GM12878 (cell line): Measurements from ENCODE around the gene PIWIL4. TPM values are rescaled to one million over a fixed set of nuclear protein-coding genes. Genes with fewer than 3 reads are reported as not detected.

Experiments used
- ATAC-seq: fragments of 200-7000 bp; cut with Tn5 transposase; 3 replicates; pipeline ENCODE4 v1.9.1; 2020; ENCODE audit warnings: mild to moderate bottlenecking, moderate library complexity
- BruUV-seq: library from RNA; stranded (reverse); fragments of 400-500 nt; replicated peaks from 2 replicates; lab custom pipeline; 2021; lab: Mats Ljungman, UMichigan
- CTCF ChIA-PET: fragments of 300-600 bp; sonication (Branson Sonifier 250); formaldehyde crosslinking; extraction: SDS; loops from one replicate; lab custom pipeline; 2021; ENCODE audit warnings: inconsistent platforms; lab: Yijun Ruan, JAX
- POLR2A ChIA-PET: fragments of 350-600 bp; formaldehyde crosslinking; extraction: SDS; loops from one replicate; lab custom pipeline; 2021; ENCODE audit warnings: inconsistent platforms; lab: Charles Lee
- RAD21 ChIA-PET: fragments of 300-600 bp; sonication (Branson Sonifier 250); formaldehyde crosslinking; loops from one replicate; lab custom pipeline; 2023; ENCODE audit warnings: antibody characterized with exemption; ENCODE audit not compliant: unreplicated experiment; lab: Charles Lee
- SMC1A ChIA-PET: fragments of 300-600 bp; sonication (Branson Sonifier 250); formaldehyde crosslinking; loops from one replicate; lab custom pipeline; 2023; ENCODE audit not compliant: unreplicated experiment, uncharacterized antibody; lab: Charles Lee
- DNase-seq: peaks from one replicate; pipeline ENCODE4 v3.0.0-alpha.2; 2011; ENCODE audit warnings: low read depth, low spot score
- FAIRE-seq: peaks from 3 replicates; lab custom pipeline; 2011; peaks lifted over from hg19 to GRCh38; lab: Jason Lieb, UNC
- H2AFZ ChIP-seq: 2 replicates; pipeline ENCODE4 v1.6.0; 2011; ENCODE audit warnings: low read depth, low read length, control low read depth; ENCODE audit not compliant: control insufficient read depth
- H3K27ac ChIP-seq: 2 replicates; pipeline ENCODE4 v1.5.1; 2011; ENCODE audit warnings: control low read depth; ENCODE audit not compliant: control insufficient read depth, insufficient read depth
- H3K27me3 ChIP-seq, 2 experiments: replicated peaks in 1 of 2; 2 replicates each; pipeline versions ENCODE4 v1.6.0 to v1.6.1; 2011; ENCODE audit warnings: low read length in 1 of 2; ENCODE audit not compliant: control insufficient read depth in 2 of 2, insufficient read depth in 2 of 2
- H3K36me3 ChIP-seq, 2 experiments: 2 replicates each; pipeline ENCODE4 v1.5.1; 2011; ENCODE audit warnings: low read length in 1 of 2; ENCODE audit not compliant: control insufficient read depth in 2 of 2, insufficient read depth in 2 of 2
- H3K4me1 ChIP-seq: 2 replicates; pipeline ENCODE4 v1.6.1; 2011; ENCODE audit warnings: mild to moderate bottlenecking, low read length, moderate library complexity, mixed read lengths; ENCODE audit not compliant: control insufficient read depth, insufficient read depth
- H3K4me2 ChIP-seq: 2 replicates; pipeline ENCODE4 v1.6.0; 2011; ENCODE audit warnings: control low read depth; ENCODE audit not compliant: control insufficient read depth, insufficient read depth
- H3K4me3 ChIP-seq: fragments of 200-600 bp; sonication (generic); 2 replicates; pipeline ENCODE4 v1.5.1; 2016
- H3K79me2 ChIP-seq: 2 replicates; pipeline ENCODE4 v1.6.0; 2011; ENCODE audit warnings: low read length; ENCODE audit not compliant: control insufficient read depth, insufficient read depth
- H3K9ac ChIP-seq: 2 replicates; pipeline ENCODE4 v1.8.0; 2011; ENCODE audit warnings: low read length, control low read depth, mixed read lengths; ENCODE audit not compliant: control insufficient read depth, insufficient read depth
- H3K9me3 ChIP-seq: replicated peaks from 3 replicates; pipeline ENCODE4 v1.5.1; 2011; ENCODE audit warnings: mild to moderate bottlenecking, low read length; ENCODE audit not compliant: control insufficient read depth, insufficient read depth
- H4K20me1 ChIP-seq: 2 replicates; pipeline ENCODE4 v1.6.0; 2011; ENCODE audit not compliant: control insufficient read depth, insufficient read depth
- E4F1 ChIP-seq: fragments of 450-650 bp; IDR thresholded peaks from 2 replicates; pipeline ENCODE4 v1.6.1; 2018; ENCODE audit warnings: borderline replicate concordance, mild to moderate bottlenecking; ENCODE audit not compliant: partially characterized antibody
- IRF5 ChIP-seq: fragments of 450-650 bp; IDR thresholded peaks from 2 replicates; pipeline ENCODE4 v1.6.1; 2017; ENCODE audit warnings: borderline replicate concordance
- NR2C1 ChIP-seq: fragments of 450-650 bp; IDR thresholded peaks from 2 replicates; pipeline ENCODE4 v1.6.1; 2017; ENCODE audit warnings: antibody characterized with exemption, mild to moderate bottlenecking, moderate library complexity
- POLR2AphosphoS2 ChIP-seq: IDR thresholded peaks from 2 replicates; pipeline ENCODE4 v1.6.1; 2011; ENCODE audit warnings: low read depth, mild to moderate bottlenecking, low read length, improper control_type of control experiment, moderate library complexity
- PRDM15 ChIP-seq: fragments of 450-650 bp; formaldehyde crosslinking; IDR thresholded peaks from 2 replicates; pipeline ENCODE4 v1.4.0; 2020; ENCODE audit warnings: mild to moderate bottlenecking, moderate library complexity
- YBX1 ChIP-seq: fragments of 450-650 bp; IDR thresholded peaks from 2 replicates; pipeline ENCODE4 v1.6.1; 2016; ENCODE audit warnings: antibody characterized with exemption
- ZNF24 ChIP-seq: fragments of 450-650 bp; IDR thresholded peaks from 2 replicates; pipeline ENCODE4 v1.6.1; 2017; ENCODE audit warnings: antibody characterized with exemption, mild to moderate bottlenecking
- ZNF274 ChIP-seq: IDR thresholded peaks from one replicate; pipeline ENCODE4 v1.8.0; 2011; ENCODE audit not compliant: insufficient read length, insufficient read depth
- WGBS: methylation state at CpG from one replicate; pipeline ENCODE4 v1.1.6; 2016; ENCODE audit warnings: low lambda C conversion rate; ENCODE audit not compliant: insufficient replicate concordance, insufficient coverage; ENCODE audit errors: missing lambda C conversion rate; 5-methylcytosine and 5-hydroxymethylcytosine counted together
- in situ Hi-C: fragments of 300-500 bp; cut with MboI; formaldehyde crosslinking; loops from 9 replicates; pipeline ENCODE4 v1.14.3; 2018; ENCODE audit warnings: mixed read lengths
- intact Hi-C: fragments of 100-400 bp; cut with micrococcal nuclease; formaldehyde crosslinking; loops from one replicate; pipeline ENCODE4 v1.14.2; 2022; ENCODE audit not compliant: unreplicated experiment
- polyA plus RNA-seq, 11 experiments: library from polyadenylated mRNA; depleted of rRNA in 4 of 11; unstranded in 6 of 11; stranded (reverse) in 5 of 11; fragments of >200 nt; fragmentation: Nextera tagmentation in 4 of 11; fragmentation: Illumina TruSeq in 1 of 11; extraction: Ambion mirVana in 4 of 11; extraction: Trizol in 1 of 11; gene quantifications; 1 replicate in 1 of 11; 2 replicates in 10 of 11; pipeline versions ENCODE4 v1.2.1 to v1.2.3, GENCODE V29; 2011 to 2016; ENCODE audit warnings: inconsistent platforms in 2 of 11, missing spikeins in 2 of 11, low read depth in 1 of 11
- total RNA-seq, 4 experiments: library from RNA; depleted of rRNA in 3 of 4; stranded (reverse); fragments of >200 nt in 3 of 4; fragmentation: Illumina TruSeq in 1 of 4; extraction: Trizol in 1 of 4; gene quantifications; 2 replicates each; pipeline versions ENCODE4 v1.2.1 to v1.2.3, GENCODE V29; 2013 to 2021
- TF ChIP-seq, protein P1 (sequence below): IDR thresholded peaks from 2 replicates; pipeline ENCODE4 v1.6.1; 2012; ENCODE audit warnings: low read depth, low read length, improper control_type of control experiment

Gene PIWIL4
- total and polyA plus RNA-seq, 10 of the 15 experiments (the other 5 are each of a cell fraction or from before 2014, with no cell fraction given) = 0.23 to 13.3 (median 0.47) TPM

DNA sequence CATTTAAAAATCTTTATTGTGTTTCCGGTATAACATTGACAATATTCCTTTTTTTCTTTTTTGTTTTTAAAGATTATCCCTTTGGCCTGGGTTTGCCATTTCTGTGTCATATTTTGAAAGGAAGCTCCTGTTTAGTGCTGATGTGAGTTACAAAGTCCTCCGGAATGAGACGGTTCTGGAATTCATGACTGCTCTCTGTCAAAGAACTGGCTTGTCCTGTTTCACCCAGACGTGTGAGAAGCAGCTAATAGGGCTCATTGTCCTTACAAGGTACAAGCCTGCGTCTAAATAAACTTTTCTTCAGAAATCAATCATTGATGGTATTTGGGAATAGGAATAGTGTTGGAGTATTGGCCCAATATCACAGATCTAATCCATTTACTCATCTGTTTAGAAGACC is 19.8 kb downstream of the PIWIL4 start:
- Histone ChIP-seq H3K4me1 (peaks cover 12% of the 10 kb centered on the region), H3K36me3 (no peaks in the 10 kb centered on the region), H3K79me2 (peaks cover 2% of the 10 kb centered on the region), H2AFZ (no peak overlapping the region), H3K27ac (no peak overlapping the region), H3K4me2 (no peak overlapping the region), H3K9ac (no peak overlapping the region), H3K27me3 (no peaks in the 10 kb centered on the region), H3K4me3 (no peak overlapping the region), H3K9me3 (no peaks in the 10 kb centered on the region), H4K20me1 (no peaks in the 10 kb centered on the region)
- in situ Hi-C loops = no loop called here
- SMC1A ChIA-PET = interaction anchor here (1.1 to 13.6 kb wide), 9 partner anchors 8 to 75 kb away, joined by 3 to 145 read pairs (median 17); partner anchors contain the start of gene C11orf97
- CTCF ChIA-PET = interaction anchor here (0.8 to 10.7 kb wide), 9 partner anchors 9 to 68 kb away, joined by 3 to 100 read pairs (median 8); no protein-coding TSS in a partner anchor
- WGBS = 75% methylated on average over 5 of the region's 5 CpGs
- intact Hi-C loops = no loop called here
- FAIRE-seq (no peak), ATAC-seq (no peak), DNase-seq (no peak)
- BruUV-seq = no TSS peak
- RAD21 ChIA-PET = interaction anchor here (0.8 to 7.5 kb wide), 5 partner anchors 9 to 41 kb away, joined by 3 to 68 read pairs (median 10); no protein-coding TSS in a partner anchor
- TF ChIP-seq PRDM15 (CRISPR knock-in tag) = no peak
- no peak for TF ChIP-seq IRF5
- TF ChIP-seq E4F1 = no peak
- no peak for TF ChIP-seq POLR2AphosphoS2
- TF ChIP-seq ZNF24 = no peak
- no peak for TF ChIP-seq NR2C1
- TF ChIP-seq YBX1 = no peak
- TF ChIP-seq, protein P1, sequence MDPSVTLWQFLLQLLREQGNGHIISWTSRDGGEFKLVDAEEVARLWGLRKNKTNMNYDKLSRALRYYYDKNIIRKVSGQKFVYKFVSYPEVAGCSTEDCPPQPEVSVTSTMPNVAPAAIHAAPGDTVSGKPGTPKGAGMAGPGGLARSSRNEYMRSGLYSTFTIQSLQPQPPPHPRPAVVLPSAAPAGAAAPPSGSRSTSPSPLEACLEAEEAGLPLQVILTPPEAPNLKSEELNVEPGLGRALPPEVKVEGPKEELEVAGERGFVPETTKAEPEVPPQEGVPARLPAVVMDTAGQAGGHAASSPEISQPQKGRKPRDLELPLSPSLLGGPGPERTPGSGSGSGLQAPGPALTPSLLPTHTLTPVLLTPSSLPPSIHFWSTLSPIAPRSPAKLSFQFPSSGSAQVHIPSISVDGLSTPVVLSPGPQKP = no peak
- TF ChIP-seq ZNF274 = no peak
- POLR2A ChIA-PET = interaction anchor here (0.6 to 4.2 kb wide), 6 partner anchors 10 to 143 kb away, joined by 3 to 27 read pairs (median 9); no protein-coding TSS in a partner anchor
